ENCODE data around the gene ADSL.
A peak's percentile ranks its signal among the peaks of the same experiment; 100 is the strongest.
"Not testable (repeated sequence)": the region's sequence is repeated elsewhere in the genome, so short reads cannot be mapped to it uniquely, and the experiment has no call there.

ADSL gene

DNA sequence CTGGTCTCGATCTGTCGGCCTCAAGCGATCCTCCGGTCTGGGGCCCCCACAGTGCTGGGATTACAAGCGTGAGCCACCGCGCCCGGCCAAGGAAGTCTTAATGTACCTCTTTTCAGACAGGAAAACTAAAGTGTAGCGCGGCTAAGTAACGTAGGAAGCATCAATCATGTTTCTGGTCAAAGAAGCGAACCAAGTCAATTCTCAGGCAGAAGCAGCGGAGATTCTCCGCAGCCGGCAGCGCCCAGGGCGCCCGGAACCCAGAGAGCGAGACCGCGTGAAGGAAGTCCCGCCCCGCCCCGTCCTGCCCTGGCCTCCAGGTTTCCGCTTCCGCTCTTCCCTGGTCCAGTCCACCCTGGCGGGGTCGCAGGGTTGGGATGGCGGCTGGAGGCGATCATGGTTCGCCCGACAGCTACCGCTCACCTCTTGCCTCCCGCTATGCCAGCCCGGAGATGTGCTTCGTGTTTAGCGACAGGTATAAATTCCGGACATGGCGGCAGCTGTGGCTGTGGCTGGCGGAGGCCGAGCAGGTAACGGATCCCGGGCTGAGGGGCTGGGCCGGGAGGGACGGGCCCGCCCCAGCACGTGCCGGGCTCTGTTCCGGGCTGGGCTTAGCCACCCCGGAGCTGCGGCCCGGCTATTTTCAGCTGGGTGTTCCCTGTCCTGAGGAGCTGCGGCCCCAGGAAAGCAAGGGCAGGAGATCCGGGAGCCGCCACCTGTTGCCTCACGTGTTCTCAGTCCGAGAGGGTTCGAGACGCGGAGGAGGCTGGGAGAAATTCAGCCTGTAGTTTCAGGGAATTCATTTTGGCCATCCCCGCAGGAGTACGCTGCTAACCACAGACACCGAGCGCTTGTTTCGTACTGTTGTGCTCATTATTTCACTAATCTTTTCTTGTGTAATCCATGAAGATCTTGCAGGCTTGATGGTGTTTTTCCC, at the start of gene ADSL:
Gene ADSL, plus strand, starts transcription at position 316 of the 934 bp plus-strand sequence. Its CDS starts 59 bp downstream, at position 375.
- Histone ChIP-seq H3K27ac (ENCODE audit: low read length) (no peak within 1 kb of the TSS), H3K27me3 (ENCODE audit: control insufficient read depth, insufficient read depth, low read length) (no peaks in the 10 kb centered on the region), H3K4me3 (ENCODE audit: low read length) (peak within 1 kb of the TSS; percentile 73), H3K36me3 (ENCODE audit: control insufficient read depth, insufficient read depth, low read length) (peaks cover 8% of the 10 kb centered on the region), H3K9me3 (ENCODE audit: control insufficient read depth, insufficient read depth, low read length) (no peaks in the 10 kb centered on the region), H3K4me1 (ENCODE audit: control insufficient read depth, insufficient read depth, low read length) (0 out of 2 replicates have a peak, but pooled peaks cover 3% of the 10 kb centered on the region)
- no peak for DNase-seq (ENCODE audit: low read depth, low spot score)
- no CpG with 5 or more reads among the region's 65 CpGs for WGBS (ENCODE audit: insufficient coverage, insufficient read length)

DNA sequence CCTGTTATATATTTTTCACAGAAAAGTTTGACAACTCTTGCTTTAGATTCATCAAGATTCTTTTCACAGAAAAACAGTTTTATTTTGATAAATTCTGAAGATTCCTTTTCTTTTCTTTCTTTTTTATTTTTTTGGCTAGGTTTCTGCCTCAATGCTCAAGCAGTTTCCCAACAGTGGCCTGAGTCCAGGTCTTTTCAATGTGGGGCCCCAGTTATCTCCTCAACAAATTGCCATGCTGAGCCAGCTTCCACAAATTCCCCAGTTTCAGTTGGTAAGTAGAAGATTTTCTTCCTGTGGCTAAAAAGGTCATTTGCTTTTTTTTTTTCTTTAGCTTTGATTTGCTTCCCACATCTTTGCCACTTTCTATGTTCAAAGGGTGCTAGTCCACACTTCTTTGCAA, 46.0 kb upstream of the ADSL start:
- no peak for DNase-seq (ENCODE audit: low read depth, low spot score)
- H3K27me3 ChIP-seq (ENCODE audit: control insufficient read depth, insufficient read depth, low read length): no peaks in the 10 kb centered on the region
- H3K4me3 ChIP-seq (ENCODE audit: low read length): no peak overlapping the region
- no peak overlapping the region for H3K27ac ChIP-seq (ENCODE audit: low read length)
- H3K9me3 ChIP-seq (ENCODE audit: control insufficient read depth, insufficient read depth, low read length): no peaks in the 10 kb centered on the region
- H3K4me1 ChIP-seq (ENCODE audit: control insufficient read depth, insufficient read depth, low read length): no peaks in the 10 kb centered on the region
- H3K36me3 ChIP-seq (ENCODE audit: control insufficient read depth, insufficient read depth, low read length): peaks cover 11% of the 10 kb centered on the region; the same call in 1 of the 2 replicates

DNA sequence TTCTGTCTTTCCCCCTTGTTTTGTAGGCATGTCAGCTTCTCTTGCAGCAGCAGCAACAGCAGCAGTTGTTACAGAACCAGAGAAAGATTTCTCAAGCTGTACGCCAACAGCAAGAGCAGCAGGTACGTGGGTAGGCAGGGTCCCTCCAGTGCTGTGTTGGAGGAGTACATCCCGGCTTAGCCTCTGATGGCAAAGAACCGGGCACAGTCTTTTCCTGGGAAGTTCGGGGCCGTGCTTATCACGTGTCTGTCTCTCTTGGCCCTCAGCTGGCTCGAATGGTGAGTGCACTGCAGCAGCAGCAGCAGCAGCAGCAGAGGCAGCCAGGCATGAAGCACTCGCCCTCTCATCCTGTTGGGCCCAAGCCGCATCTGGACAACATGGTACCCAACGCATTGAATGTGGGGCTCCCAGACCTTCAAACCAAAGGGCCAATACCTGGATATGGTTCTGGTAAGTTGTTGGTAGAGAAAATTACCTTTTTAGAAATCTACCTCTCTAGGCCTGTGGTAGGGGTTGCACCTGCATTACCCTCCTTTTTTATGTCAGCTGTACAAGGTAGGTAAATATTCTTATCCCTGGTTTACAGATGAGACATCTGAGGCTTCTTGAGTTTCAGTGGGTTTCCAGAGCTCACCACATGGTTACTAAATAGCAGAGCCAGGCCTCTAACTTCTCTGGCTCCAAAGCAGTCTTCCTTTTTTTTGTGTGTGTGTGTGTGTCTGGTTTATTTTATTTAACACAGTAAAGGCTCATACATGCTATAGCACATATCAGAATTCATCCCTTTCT, 45.2 kb upstream of the ADSL start:
- Histone ChIP-seq H3K36me3 (ENCODE audit: control insufficient read depth, insufficient read depth, low read length) (peaks cover 11% of the 10 kb centered on the region; the same call in 1 of the 2 replicates), H3K4me1 (ENCODE audit: control insufficient read depth, insufficient read depth, low read length) (no peaks in the 10 kb centered on the region), H3K9me3 (ENCODE audit: control insufficient read depth, insufficient read depth, low read length) (no peaks in the 10 kb centered on the region), H3K27me3 (ENCODE audit: control insufficient read depth, insufficient read depth, low read length) (no peaks in the 10 kb centered on the region), H3K4me3 (ENCODE audit: low read length) (no peak overlapping the region), H3K27ac (ENCODE audit: low read length) (no peak overlapping the region)
- DNase-seq (ENCODE audit: low read depth, low spot score): no peak
- no CpG with 5 or more reads among the region's 11 CpGs for WGBS (ENCODE audit: insufficient coverage, insufficient read length)

DNA sequence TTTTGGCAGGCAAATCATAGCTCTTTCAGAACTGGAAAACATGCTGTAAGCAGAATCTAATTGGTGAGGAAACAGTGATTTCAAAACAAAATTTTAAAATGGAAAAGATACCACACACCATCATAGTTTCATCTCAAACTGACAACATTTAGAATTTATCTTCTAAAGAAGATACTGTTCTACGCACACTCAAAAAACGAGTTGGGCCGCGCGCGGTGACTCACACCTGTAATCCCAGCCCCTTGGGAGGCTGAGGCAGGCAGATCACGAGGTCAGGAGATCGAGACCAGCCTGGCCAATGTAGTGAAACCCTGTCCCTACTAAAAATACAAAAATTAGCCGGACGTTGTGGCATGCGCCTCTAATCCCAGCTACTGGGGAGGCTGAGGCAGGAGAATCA, 44.2 kb upstream of the ADSL start:
- WGBS (ENCODE audit: insufficient coverage, insufficient read length): no CpG with 5 or more reads among the region's 11 CpGs
- Histone ChIP-seq H3K27me3 (ENCODE audit: control insufficient read depth, insufficient read depth, low read length) (no peaks in the 10 kb centered on the region), H3K27ac (ENCODE audit: low read length) (no peak overlapping the region), H3K36me3 (ENCODE audit: control insufficient read depth, insufficient read depth, low read length) (peaks cover 13% of the 10 kb centered on the region; the same call in 1 of the 2 replicates), H3K4me1 (ENCODE audit: control insufficient read depth, insufficient read depth, low read length) (no peaks in the 10 kb centered on the region), H3K9me3 (ENCODE audit: control insufficient read depth, insufficient read depth, low read length) (no peaks in the 10 kb centered on the region), H3K4me3 (ENCODE audit: low read length) (no peak overlapping the region)
- DNase-seq (ENCODE audit: low read depth, low spot score): no peak

DNA sequence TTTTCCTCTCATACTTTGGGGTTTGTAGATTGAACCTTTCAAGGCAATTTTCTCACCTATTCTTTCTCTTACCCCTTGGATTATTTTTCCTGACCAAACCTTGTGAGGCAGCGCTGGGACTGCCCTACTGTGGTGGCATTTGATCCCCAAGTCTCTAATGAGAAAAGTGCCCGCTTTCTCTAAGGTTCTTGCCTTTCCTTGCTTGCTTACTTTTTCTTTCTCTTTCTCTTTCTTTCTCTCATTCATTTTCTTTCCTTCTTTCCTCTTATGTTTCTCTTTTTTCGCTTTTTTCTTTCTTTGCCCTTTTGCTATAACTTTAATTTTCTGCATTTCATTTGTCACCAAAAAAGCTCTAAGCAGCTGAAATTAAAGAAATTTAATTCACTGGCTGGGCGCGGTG, 40.7 kb upstream of the ADSL start:
- Histone ChIP-seq H3K27ac (ENCODE audit: low read length) (no peak overlapping the region), H3K4me3 (ENCODE audit: low read length) (no peak overlapping the region), H3K9me3 (ENCODE audit: control insufficient read depth, insufficient read depth, low read length) (no peaks in the 10 kb centered on the region), H3K4me1 (ENCODE audit: control insufficient read depth, insufficient read depth, low read length) (no peaks in the 10 kb centered on the region), H3K36me3 (ENCODE audit: control insufficient read depth, insufficient read depth, low read length) (peaks cover 25% of the 10 kb centered on the region; the same call in 1 of the 2 replicates), H3K27me3 (ENCODE audit: control insufficient read depth, insufficient read depth, low read length) (no peaks in the 10 kb centered on the region)
- WGBS (ENCODE audit: insufficient coverage, insufficient read length): 92% methylated on average over 1 of the region's 5 CpGs
- no peak for DNase-seq (ENCODE audit: low read depth, low spot score)

DNA sequence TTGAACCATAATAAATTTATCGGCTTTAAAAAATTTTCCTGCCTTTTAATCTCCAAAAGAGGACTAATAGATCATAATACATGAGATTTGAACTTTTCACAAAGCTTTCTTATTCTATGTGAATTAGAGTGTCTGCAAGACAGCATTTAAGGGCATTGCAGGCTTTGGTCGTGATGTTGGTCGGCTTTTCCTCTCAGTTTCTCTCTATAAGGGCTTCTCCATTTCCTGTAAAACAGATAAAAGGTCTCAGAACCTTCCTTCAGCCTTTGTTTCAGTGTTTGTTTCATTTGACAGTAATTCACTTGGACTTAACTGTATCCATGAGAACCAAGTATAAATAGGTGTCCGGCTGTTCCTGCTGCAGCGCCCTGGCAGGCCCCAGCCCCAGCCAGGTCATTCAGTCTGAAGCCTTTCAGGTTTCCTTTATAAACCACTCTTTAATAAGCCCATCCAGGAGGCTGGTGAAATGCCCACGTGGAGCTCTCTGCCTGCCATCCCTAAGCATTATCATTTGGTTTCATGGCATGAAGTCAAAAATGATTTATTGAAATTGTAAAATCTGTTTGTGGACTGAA, 37.2 kb upstream of the ADSL start:
- no peak overlapping the region for H3K27ac ChIP-seq (ENCODE audit: low read length)
- H3K27me3 ChIP-seq (ENCODE audit: control insufficient read depth, insufficient read depth, low read length): peaks cover 2% of the 10 kb centered on the region; the same call in 1 of the 2 replicates
- H3K36me3 ChIP-seq (ENCODE audit: control insufficient read depth, insufficient read depth, low read length): peaks cover 30% of the 10 kb centered on the region; the same call in 1 of the 2 replicates
- no peaks in the 10 kb centered on the region for H3K9me3 ChIP-seq (ENCODE audit: control insufficient read depth, insufficient read depth, low read length)
- WGBS (ENCODE audit: insufficient coverage, insufficient read length): no CpG with 5 or more reads among the region's 6 CpGs
- H3K4me1 ChIP-seq (ENCODE audit: control insufficient read depth, insufficient read depth, low read length): no peaks in the 10 kb centered on the region
- H3K4me3 ChIP-seq (ENCODE audit: low read length): no peak overlapping the region
- no peak for DNase-seq (ENCODE audit: low read depth, low spot score)

DNA sequence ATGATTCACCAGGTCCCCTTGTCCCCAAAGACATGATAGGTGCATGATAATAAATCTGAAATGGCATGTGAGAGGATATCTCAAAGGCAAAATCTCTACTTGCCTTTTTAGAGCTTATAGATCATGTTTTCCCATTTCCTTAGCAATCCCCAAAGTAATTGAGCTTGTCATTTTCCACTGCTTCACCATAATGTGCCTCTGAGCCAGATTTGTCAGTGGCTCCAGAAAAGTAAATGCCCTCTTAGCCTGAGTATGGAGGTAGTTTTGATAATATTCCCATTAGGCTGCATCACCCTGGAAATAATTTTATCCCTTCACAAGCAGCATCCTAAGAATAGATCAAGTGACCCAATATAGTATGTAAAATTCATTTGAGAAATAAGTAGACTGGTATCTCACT, 36.7 kb upstream of the ADSL start:
- Histone ChIP-seq H3K36me3 (ENCODE audit: control insufficient read depth, insufficient read depth, low read length) (peaks cover 33% of the 10 kb centered on the region; the same call in 1 of the 2 replicates), H3K9me3 (ENCODE audit: control insufficient read depth, insufficient read depth, low read length) (no peaks in the 10 kb centered on the region), H3K4me3 (ENCODE audit: low read length) (no peak overlapping the region), H3K4me1 (ENCODE audit: control insufficient read depth, insufficient read depth, low read length) (no peaks in the 10 kb centered on the region), H3K27me3 (ENCODE audit: control insufficient read depth, insufficient read depth, low read length) (peaks cover 2% of the 10 kb centered on the region; the same call in 1 of the 2 replicates), H3K27ac (ENCODE audit: low read length) (no peak overlapping the region)
- no peak for DNase-seq (ENCODE audit: low read depth, low spot score)

DNA sequence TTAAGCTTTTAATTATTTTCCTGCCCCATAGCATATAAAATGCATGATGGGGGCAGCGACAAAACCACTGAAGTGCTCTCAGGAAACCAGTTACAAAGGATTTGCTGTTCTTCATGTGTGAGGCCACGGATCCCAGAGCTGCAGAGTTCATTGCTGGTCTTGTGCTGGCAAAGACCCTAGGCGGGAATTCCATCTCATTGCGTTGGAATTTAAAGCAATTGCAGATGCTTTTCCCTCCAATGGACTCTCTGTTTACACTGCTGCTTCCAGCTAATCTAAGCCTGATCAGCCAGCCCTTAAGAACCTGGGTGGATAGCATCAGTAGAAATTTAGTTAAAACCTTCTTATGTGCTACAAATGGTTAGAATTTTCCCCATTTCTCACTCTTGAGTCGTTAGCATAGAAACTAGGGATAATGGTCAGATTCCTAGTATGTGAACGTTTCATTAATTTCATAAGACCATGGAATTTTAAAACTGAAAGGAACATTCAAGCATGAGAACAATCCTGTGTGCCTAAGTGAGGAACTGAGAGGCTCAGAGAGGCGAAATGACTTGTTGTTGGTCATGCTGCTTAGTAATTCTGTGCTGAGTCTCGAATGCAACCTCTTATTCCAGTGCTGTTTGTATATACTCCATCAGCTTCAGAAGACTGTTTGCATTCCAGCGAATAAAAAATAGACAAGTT, 36.1 kb upstream of the ADSL start:
- DNase-seq (ENCODE audit: low read depth, low spot score): no peak
- H3K4me1 ChIP-seq (ENCODE audit: control insufficient read depth, insufficient read depth, low read length): no peaks in the 10 kb centered on the region
- H3K36me3 ChIP-seq (ENCODE audit: control insufficient read depth, insufficient read depth, low read length): peaks cover 34% of the 10 kb centered on the region; the same call in 1 of the 2 replicates
- WGBS (ENCODE audit: insufficient coverage, insufficient read length): no CpG with 5 or more reads among the region's 9 CpGs
- H3K9me3 ChIP-seq (ENCODE audit: control insufficient read depth, insufficient read depth, low read length): no peaks in the 10 kb centered on the region
- H3K27ac ChIP-seq (ENCODE audit: low read length): no peak overlapping the region
- H3K4me3 ChIP-seq (ENCODE audit: low read length): no peak overlapping the region
- peaks cover 2% of the 10 kb centered on the region; the same call in 1 of the 2 replicates for H3K27me3 ChIP-seq (ENCODE audit: control insufficient read depth, insufficient read depth, low read length)

DNA sequence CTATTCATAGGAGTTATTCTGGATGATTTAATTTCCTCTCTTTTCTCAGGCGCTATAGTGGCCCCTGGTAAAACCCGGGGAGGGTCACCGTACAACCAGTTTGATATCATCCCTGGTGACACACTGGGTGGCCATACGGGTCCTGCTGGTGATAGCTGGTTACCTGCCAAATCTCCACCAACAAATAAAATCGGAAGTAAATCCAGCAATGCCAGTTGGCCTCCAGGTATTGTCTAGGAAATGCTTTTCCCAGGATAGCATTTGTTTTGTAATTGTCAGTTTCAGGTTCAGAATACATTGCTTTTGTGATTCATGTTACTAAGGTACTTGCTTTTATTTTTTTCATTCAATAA, 35.6 kb upstream of the ADSL start:
- no CpG with 5 or more reads among the region's 5 CpGs for WGBS (ENCODE audit: insufficient coverage, insufficient read length)

DNA sequence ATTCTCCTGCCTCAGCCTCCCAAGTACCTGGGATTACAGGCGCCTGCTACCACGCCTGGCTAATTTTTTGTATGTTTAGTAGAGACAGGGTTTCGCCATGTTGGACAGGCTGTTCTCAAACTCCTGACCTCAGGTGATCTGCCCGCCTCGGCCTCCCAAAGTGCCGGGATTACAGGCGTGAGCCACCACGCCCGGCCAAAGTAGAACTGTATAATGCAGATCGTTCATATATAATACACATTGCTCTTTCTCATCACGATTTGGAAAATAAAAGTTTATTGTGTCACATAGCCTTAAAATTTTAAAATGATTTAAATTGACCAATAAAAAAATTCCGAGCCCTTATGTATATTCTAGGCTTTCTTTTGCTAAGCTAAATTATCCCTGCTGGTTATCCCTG, 34.7 kb upstream of the ADSL start:
- H3K27ac ChIP-seq (ENCODE audit: low read length); H3K4me3 ChIP-seq (ENCODE audit: low read length); H3K9me3 ChIP-seq (ENCODE audit: control insufficient read depth, insufficient read depth, low read length); DNase-seq (ENCODE audit: low read depth, low spot score); H3K27me3 ChIP-seq (ENCODE audit: control insufficient read depth, insufficient read depth, low read length); H3K4me1 ChIP-seq (ENCODE audit: control insufficient read depth, insufficient read depth, low read length): not testable (repeated sequence)
- no CpG with 5 or more reads among the region's 12 CpGs for WGBS (ENCODE audit: insufficient coverage, insufficient read length)
- H3K36me3 ChIP-seq (ENCODE audit: control insufficient read depth, insufficient read depth, low read length): peaks cover 42% of the 10 kb centered on the region; the same call in 1 of the 2 replicates

More for the DNA sequence above, 35.6 kb upstream of the ADSL start:
- DNase-seq (ENCODE audit: low read depth, low spot score): no peak
- Histone ChIP-seq H3K4me1 (ENCODE audit: control insufficient read depth, insufficient read depth, low read length) (no peaks in the 10 kb centered on the region), H3K36me3 (ENCODE audit: control insufficient read depth, insufficient read depth, low read length) (peaks cover 37% of the 10 kb centered on the region; the same call in 1 of the 2 replicates), H3K9me3 (ENCODE audit: control insufficient read depth, insufficient read depth, low read length) (no peaks in the 10 kb centered on the region), H3K4me3 (ENCODE audit: low read length) (no peak overlapping the region), H3K27ac (ENCODE audit: low read length) (no peak overlapping the region), H3K27me3 (ENCODE audit: control insufficient read depth, insufficient read depth, low read length) (peaks cover 2% of the 10 kb centered on the region; the same call in 1 of the 2 replicates)
